CD1c-positive myeloid dendritic cell (primary cell): ENCODE measurements around the gene SIK3.
A peak's percentile ranks its signal among the peaks of the same experiment; 100 is the strongest.
"Not testable (repeated sequence)": the region's sequence is repeated elsewhere in the genome, so short reads cannot be mapped to it uniquely, and the experiment has no call there.

ENCODE experiments used
- DNase-seq: peaks from one replicate; pipeline ENCODE4 v3.0.0-alpha.2; 2016; ENCODE audit errors: extremely low spot score

SIK3 gene

GRCh38 chr11:117076941-117077691, 21.1 kb downstream of the SIK3 start:
- DNase-seq = no peak

GRCh38 chr11:117075186-117075585, 23.0 kb downstream of the SIK3 start:
- DNase-seq = no peak

- DNase-seq = peak; percentile 80
Measured at GRCh38 chr11:117074119-117074518, 24.1 kb downstream of the SIK3 start.

GRCh38 chr11:117073539-117073938, 24.7 kb downstream of the SIK3 start:
- DNase-seq = no peak

- peak; percentile 80 for DNase-seq
Measured at GRCh38 chr11:117072517-117073461, 25.4 kb downstream of the SIK3 start.

- no peak for DNase-seq
Measured at GRCh38 chr11:117071344-117071787, 26.9 kb downstream of the SIK3 start.

- DNase-seq = no peak
Measured at GRCh38 chr11:117070016-117070415, 28.2 kb downstream of the SIK3 start.

- no peak for DNase-seq
Measured at GRCh38 chr11:117068303-117068860, 29.8 kb downstream of the SIK3 start.

- no peak for DNase-seq
Measured at GRCh38 chr11:117066959-117067358, 31.3 kb downstream of the SIK3 start.

- DNase-seq = no peak
Measured at GRCh38 chr11:117064275-117064674, 34.0 kb downstream of the SIK3 start.

GRCh38 chr11:117062498-117062897, 35.7 kb downstream of the SIK3 start:
- DNase-seq = no peak

GRCh38 chr11:117061256-117061655, 37.0 kb downstream of the SIK3 start:
- no peak for DNase-seq

- no peak for DNase-seq
Measured at GRCh38 chr11:117059611-117060148, 38.5 kb downstream of the SIK3 start.

- no peak for DNase-seq
Measured at GRCh38 chr11:117058761-117059261, 39.4 kb downstream of the SIK3 start.

GRCh38 chr11:117057727-117058126, 40.5 kb downstream of the SIK3 start:
- DNase-seq = no peak

GRCh38 chr11:117057317-117057716, 40.9 kb downstream of the SIK3 start:
- DNase-seq = no peak

GRCh38 chr11:117055469-117055868, 42.8 kb downstream of the SIK3 start:
- no peak for DNase-seq

- DNase-seq = no peak
Measured at GRCh38 chr11:117054382-117054781, 43.8 kb downstream of the SIK3 start.

GRCh38 chr11:117052196-117053149, 45.8 kb downstream of the SIK3 start:
- DNase-seq = no peak

GRCh38 chr11:117050121-117050520, 48.1 kb downstream of the SIK3 start:
- DNase-seq = not testable (repeated sequence)

GRCh38 chr11:117046627-117047026, 51.6 kb downstream of the SIK3 start:
- not testable (repeated sequence) for DNase-seq
